Measurements from ENCODE around the gene STK32C.

DNA sequence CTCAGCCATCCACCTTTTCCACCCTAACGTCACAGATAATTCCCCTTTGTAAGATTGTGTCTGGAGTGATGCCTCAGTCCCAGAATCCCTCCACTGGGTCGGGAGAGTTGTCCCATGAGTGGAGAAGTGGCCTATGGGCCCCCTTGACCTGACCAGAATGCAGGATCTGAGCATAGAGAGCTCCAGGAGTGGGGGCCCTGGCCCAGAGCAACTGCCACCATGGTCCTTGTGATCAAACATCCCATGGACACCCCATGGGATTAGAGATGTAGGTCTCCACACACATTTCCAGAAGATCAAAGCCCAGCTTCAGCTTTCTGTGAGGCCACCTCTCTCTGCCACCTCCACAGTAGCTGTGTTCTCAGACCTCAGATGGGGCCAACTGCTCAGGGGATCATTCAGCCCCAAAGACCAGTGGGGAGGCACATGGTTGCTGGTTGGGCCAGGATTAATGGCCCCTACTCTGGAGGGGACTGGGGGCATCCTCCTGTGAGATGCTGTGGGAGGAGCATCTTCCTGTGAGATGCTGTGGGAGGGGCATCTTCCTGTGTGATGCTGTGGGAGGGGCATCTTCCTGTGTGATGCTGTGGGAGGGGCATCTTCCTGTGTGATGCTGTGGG lies 149.5 kb downstream of the STK32C start:
- no peak for TF ChIP-seq POLR2A (IDR thresholded peaks at IDR 0.05)
- no peak for TF ChIP-seq CTCF (IDR thresholded peaks at IDR 0.05)

Data from testis (tissue), 2 donors.